HEK293 (cell line): ENCODE results near the gene TTC6.
A peak's percentile ranks its signal among the peaks of the same experiment; 100 is the strongest.

Source experiments
- FEZF1 ChIP-seq: fragments of 450-650 bp; formaldehyde crosslinking; IDR thresholded peaks from 2 replicates; pipeline ENCODE4 v1.5.1; 2016; ENCODE audit warnings: missing biosample characterization, missing genetic modification characterization
- GLI2 ChIP-seq: fragments of 450-650 bp; formaldehyde crosslinking; IDR thresholded peaks from 2 replicates; pipeline ENCODE4; 2017; ENCODE audit warnings: missing biosample characterization, missing genetic modification characterization, low read depth, borderline replicate concordance
- GLIS2 ChIP-seq: fragments of 450-650 bp; formaldehyde crosslinking; IDR thresholded peaks from 2 replicates; pipeline ENCODE4 v1.5.1; 2016; ENCODE audit warnings: missing biosample characterization, missing genetic modification characterization
- HOXA7 ChIP-seq: sonication (generic); formaldehyde crosslinking; IDR thresholded peaks from 2 replicates; pipeline ENCODE4 v1.8.1; 2022; ENCODE audit warnings: missing genetic modification reagents, borderline replicate concordance
- KLF16 ChIP-seq: fragments of 450-650 bp; formaldehyde crosslinking; IDR thresholded peaks from 2 replicates; pipeline ENCODE4 v1.5.1; 2017; ENCODE audit warnings: missing biosample characterization, missing genetic modification characterization
- KLF7 ChIP-seq: fragments of 450-650 bp; formaldehyde crosslinking; IDR thresholded peaks from 2 replicates; pipeline ENCODE4 v1.5.1; 2016; ENCODE audit warnings: missing biosample characterization, missing genetic modification characterization, borderline replicate concordance
- MZF1 ChIP-seq: fragments of 450-650 bp; formaldehyde crosslinking; IDR thresholded peaks from 2 replicates; pipeline ENCODE4 v1.5.1; 2017; ENCODE audit warnings: missing biosample characterization, missing genetic modification characterization, borderline replicate concordance
- OSR2 ChIP-seq: fragments of 450-650 bp; formaldehyde crosslinking; IDR thresholded peaks from 2 replicates; pipeline ENCODE4 v1.5.1; 2016; ENCODE audit warnings: missing biosample characterization, missing genetic modification characterization
- SP7 ChIP-seq: fragments of 450-650 bp; formaldehyde crosslinking; IDR thresholded peaks from 2 replicates; pipeline ENCODE4 v1.5.1; 2016; ENCODE audit warnings: missing biosample characterization, missing genetic modification characterization
- ZBTB8A ChIP-seq: fragments of 450-650 bp; formaldehyde crosslinking; IDR thresholded peaks from 2 replicates; pipeline ENCODE4 v1.5.1; 2016; ENCODE audit warnings: missing biosample characterization, missing genetic modification characterization
- ZFP3 ChIP-seq: fragments of 450-650 bp; formaldehyde crosslinking; IDR thresholded peaks from 2 replicates; pipeline ENCODE4 v1.5.1; 2016; ENCODE audit warnings: low read depth, missing biosample characterization, missing genetic modification characterization
- ZNF121 ChIP-seq: fragments of 450-650 bp; formaldehyde crosslinking; IDR thresholded peaks from 2 replicates; pipeline ENCODE4 v1.5.1; 2016; ENCODE audit warnings: missing biosample characterization, missing genetic modification characterization
- ZNF140 ChIP-seq: fragments of 450-650 bp; formaldehyde crosslinking; IDR thresholded peaks from 2 replicates; pipeline ENCODE4 v1.5.1; 2016; ENCODE audit warnings: missing biosample characterization, missing genetic modification characterization
- ZNF175 ChIP-seq: fragments of 450-650 bp; formaldehyde crosslinking; IDR thresholded peaks from 2 replicates; pipeline ENCODE4 v1.5.1; 2016; ENCODE audit warnings: missing biosample characterization, missing genetic modification characterization
- ZNF24 ChIP-seq: fragments of 450-650 bp; formaldehyde crosslinking; IDR thresholded peaks from 2 replicates; pipeline ENCODE4 v1.5.1; 2016; ENCODE audit warnings: missing biosample characterization, missing genetic modification characterization
- ZNF324 ChIP-seq: fragments of 450-650 bp; formaldehyde crosslinking; IDR thresholded peaks from 2 replicates; pipeline ENCODE4 v1.5.1; 2016; ENCODE audit warnings: missing biosample characterization, missing genetic modification characterization
- ZNF341 ChIP-seq: fragments of 450-650 bp; formaldehyde crosslinking; IDR thresholded peaks from 2 replicates; pipeline ENCODE4; 2016; ENCODE audit warnings: low read depth, missing biosample characterization, missing genetic modification characterization
- ZNF37A ChIP-seq: fragments of 450-650 bp; IDR thresholded peaks from 2 replicates; pipeline ENCODE4 v1.5.1; 2018; ENCODE audit warnings: missing biosample characterization, missing genetic modification characterization
- ZNF473 ChIP-seq: fragments of 450-650 bp; formaldehyde crosslinking; IDR thresholded peaks from 2 replicates; pipeline ENCODE4 v1.5.1; 2017; ENCODE audit warnings: missing biosample characterization, missing genetic modification characterization
- ZNF629 ChIP-seq: fragments of 450-650 bp; formaldehyde crosslinking; IDR thresholded peaks from 2 replicates; pipeline ENCODE4 v1.5.1; 2017; ENCODE audit warnings: missing biosample characterization, missing genetic modification characterization
- ZNF830 ChIP-seq: fragments of 450-650 bp; IDR thresholded peaks from 2 replicates; pipeline ENCODE4 v1.5.0; 2018; ENCODE audit warnings: missing biosample characterization, missing genetic modification characterization, low read depth, mild to moderate bottlenecking, moderate library complexity
- ZSCAN23 ChIP-seq: fragments of 450-650 bp; formaldehyde crosslinking; IDR thresholded peaks from 2 replicates; pipeline ENCODE4 v1.5.1; 2016; ENCODE audit warnings: missing biosample characterization, missing genetic modification characterization
- TF ChIP-seq, protein P1 (sequence below): fragments of 450-650 bp; formaldehyde crosslinking; IDR thresholded peaks from 2 replicates; pipeline ENCODE4 v1.5.1; 2016; ENCODE audit warnings: missing biosample characterization, missing genetic modification characterization
- TF ChIP-seq, protein P2 (sequence below): fragments of 450-650 bp; formaldehyde crosslinking; IDR thresholded peaks from 2 replicates; pipeline ENCODE4 v1.5.1; 2017; ENCODE audit warnings: missing biosample characterization, missing genetic modification characterization
- TF ChIP-seq, protein P3 (sequence below): fragments of 450-650 bp; IDR thresholded peaks from 2 replicates; pipeline ENCODE4 v1.5.1; 2018; ENCODE audit warnings: missing biosample characterization, mild to moderate bottlenecking, missing genetic modification characterization
- TF ChIP-seq, protein P4 (sequence below): fragments of 450-650 bp; formaldehyde crosslinking; IDR thresholded peaks from 2 replicates; pipeline ENCODE4 v1.5.1; 2016; ENCODE audit warnings: missing biosample characterization, missing genetic modification characterization, borderline replicate concordance
- TF ChIP-seq, protein P5 (sequence below): fragments of 450-650 bp; formaldehyde crosslinking; IDR thresholded peaks from 2 replicates; pipeline ENCODE4 v1.5.1; 2017; ENCODE audit warnings: missing biosample characterization, mild to moderate bottlenecking, missing genetic modification characterization, moderate library complexity

TTC6 gene

DNA sequence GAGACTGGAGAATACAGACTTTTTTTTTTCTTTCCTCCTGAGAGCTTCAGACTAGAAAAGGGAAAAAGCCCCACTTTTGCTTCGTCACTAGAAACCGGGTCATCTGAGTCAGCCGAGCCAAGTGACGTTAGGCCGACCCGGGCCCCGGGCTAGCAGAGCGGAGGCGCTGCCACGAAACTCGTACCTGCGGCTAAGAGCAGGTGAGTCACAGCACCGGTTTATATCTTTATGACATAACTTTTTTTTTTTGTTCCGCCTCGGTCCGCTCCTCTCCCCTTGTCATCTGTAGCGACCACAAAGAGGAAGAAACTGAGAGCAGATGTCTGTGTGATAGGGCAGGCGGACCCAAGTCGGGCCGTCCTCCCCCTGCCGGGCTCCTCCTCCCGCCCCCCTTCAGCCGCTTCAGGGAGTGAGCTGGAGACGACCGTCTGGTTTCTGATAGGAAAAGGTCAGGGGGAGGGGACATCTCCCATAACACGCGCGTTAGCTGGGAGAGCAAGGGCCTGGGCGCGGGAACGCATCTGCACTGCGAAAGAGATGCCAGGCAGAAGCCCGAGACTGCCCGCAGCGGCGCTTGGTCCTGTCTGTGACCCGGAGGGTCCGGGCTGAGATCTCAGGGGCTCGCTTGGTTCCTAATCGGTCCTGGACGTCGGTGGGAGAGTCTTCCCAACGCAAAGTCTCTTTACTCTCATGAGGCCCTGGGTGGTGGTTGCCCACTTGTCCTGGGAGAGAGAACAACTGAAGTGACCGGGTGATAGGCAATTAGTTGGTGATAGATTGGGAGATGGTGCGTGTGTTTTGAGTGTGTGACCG is 586 bp downstream of the TTC6 start (continued):
- TF ChIP-seq ZNF341, result peak; percentile 78
- TF ChIP-seq ZNF473, result no peak
- 0 out of 2 replicates have a peak, but pooled peaks have one; percentile 15 for TF ChIP-seq KLF16
- TF ChIP-seq, protein P1, sequence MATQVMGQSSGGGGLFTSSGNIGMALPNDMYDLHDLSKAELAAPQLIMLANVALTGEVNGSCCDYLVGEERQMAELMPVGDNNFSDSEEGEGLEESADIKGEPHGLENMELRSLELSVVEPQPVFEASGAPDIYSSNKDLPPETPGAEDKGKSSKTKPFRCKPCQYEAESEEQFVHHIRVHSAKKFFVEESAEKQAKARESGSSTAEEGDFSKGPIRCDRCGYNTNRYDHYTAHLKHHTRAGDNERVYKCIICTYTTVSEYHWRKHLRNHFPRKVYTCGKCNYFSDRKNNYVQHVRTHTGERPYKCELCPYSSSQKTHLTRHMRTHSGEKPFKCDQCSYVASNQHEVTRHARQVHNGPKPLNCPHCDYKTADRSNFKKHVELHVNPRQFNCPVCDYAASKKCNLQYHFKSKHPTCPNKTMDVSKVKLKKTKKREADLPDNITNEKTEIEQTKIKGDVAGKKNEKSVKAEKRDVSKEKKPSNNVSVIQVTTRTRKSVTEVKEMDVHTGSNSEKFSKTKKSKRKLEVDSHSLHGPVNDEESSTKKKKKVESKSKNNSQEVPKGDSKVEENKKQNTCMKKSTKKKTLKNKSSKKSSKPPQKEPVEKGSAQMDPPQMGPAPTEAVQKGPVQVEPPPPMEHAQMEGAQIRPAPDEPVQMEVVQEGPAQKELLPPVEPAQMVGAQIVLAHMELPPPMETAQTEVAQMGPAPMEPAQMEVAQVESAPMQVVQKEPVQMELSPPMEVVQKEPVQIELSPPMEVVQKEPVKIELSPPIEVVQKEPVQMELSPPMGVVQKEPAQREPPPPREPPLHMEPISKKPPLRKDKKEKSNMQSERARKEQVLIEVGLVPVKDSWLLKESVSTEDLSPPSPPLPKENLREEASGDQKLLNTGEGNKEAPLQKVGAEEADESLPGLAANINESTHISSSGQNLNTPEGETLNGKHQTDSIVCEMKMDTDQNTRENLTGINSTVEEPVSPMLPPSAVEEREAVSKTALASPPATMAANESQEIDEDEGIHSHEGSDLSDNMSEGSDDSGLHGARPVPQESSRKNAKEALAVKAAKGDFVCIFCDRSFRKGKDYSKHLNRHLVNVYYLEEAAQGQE (tag by site-specific recombination), result no peak
- TF ChIP-seq, protein P2, sequence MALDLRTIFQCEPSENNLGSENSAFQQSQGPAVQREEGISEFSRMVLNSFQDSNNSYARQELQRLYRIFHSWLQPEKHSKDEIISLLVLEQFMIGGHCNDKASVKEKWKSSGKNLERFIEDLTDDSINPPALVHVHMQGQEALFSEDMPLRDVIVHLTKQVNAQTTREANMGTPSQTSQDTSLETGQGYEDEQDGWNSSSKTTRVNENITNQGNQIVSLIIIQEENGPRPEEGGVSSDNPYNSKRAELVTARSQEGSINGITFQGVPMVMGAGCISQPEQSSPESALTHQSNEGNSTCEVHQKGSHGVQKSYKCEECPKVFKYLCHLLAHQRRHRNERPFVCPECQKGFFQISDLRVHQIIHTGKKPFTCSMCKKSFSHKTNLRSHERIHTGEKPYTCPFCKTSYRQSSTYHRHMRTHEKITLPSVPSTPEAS (tag by site-specific recombination), result no peak
- TF ChIP-seq OSR2 (tag by site-specific recombination), result no peak
- no peak for TF ChIP-seq ZFP3
- 0 out of 2 replicates have a peak, but pooled peaks have one; percentile 29 for TF ChIP-seq ZNF324 (tag by site-specific recombination)
- TF ChIP-seq, protein P3, sequence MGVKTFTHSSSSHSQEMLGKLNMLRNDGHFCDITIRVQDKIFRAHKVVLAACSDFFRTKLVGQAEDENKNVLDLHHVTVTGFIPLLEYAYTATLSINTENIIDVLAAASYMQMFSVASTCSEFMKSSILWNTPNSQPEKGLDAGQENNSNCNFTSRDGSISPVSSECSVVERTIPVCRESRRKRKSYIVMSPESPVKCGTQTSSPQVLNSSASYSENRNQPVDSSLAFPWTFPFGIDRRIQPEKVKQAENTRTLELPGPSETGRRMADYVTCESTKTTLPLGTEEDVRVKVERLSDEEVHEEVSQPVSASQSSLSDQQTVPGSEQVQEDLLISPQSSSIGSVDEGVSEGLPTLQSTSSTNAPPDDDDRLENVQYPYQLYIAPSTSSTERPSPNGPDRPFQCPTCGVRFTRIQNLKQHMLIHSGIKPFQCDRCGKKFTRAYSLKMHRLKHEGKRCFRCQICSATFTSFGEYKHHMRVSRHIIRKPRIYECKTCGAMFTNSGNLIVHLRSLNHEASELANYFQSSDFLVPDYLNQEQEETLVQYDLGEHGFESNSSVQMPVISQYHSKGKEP, result no peak
- no peak for TF ChIP-seq FEZF1 (tag by site-specific recombination)
- no peak for TF ChIP-seq ZNF140 (tag by site-specific recombination)
- no peak for TF ChIP-seq MZF1 (tag by site-specific recombination)
- no peak for TF ChIP-seq ZNF37A
- TF ChIP-seq ZBTB8A, result peak; percentile 60
- TF ChIP-seq ZNF121 (tag by site-specific recombination), result no peak
- TF ChIP-seq GLIS2 (tag by site-specific recombination), result peak; percentile 61
- no peak for TF ChIP-seq HOXA7 (CRISPR knock-in tag)
- TF ChIP-seq SP7 (tag by site-specific recombination), result no peak; the same call in none of the 2 replicates
- no peak for TF ChIP-seq ZNF175 (tag by site-specific recombination)
- peak; percentile 19; the same call in 1 of the 2 replicates for TF ChIP-seq KLF7 (tag by site-specific recombination)
- peak; percentile 66 for TF ChIP-seq ZNF629 (tag by site-specific recombination)
- TF ChIP-seq, protein P4, sequence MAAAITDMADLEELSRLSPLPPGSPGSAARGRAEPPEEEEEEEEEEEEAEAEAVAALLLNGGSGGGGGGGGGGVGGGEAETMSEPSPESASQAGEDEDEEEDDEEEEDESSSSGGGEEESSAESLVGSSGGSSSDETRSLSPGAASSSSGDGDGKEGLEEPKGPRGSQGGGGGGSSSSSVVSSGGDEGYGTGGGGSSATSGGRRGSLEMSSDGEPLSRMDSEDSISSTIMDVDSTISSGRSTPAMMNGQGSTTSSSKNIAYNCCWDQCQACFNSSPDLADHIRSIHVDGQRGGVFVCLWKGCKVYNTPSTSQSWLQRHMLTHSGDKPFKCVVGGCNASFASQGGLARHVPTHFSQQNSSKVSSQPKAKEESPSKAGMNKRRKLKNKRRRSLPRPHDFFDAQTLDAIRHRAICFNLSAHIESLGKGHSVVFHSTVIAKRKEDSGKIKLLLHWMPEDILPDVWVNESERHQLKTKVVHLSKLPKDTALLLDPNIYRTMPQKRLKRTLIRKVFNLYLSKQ, result no peak
- no peak for TF ChIP-seq ZNF830 (tag by site-specific recombination)
- TF ChIP-seq ZNF24 (tag by site-specific recombination), result peak; percentile 28; the same call in 1 of the 2 replicates
- TF ChIP-seq GLI2, result no peak
- TF ChIP-seq, protein P5, sequence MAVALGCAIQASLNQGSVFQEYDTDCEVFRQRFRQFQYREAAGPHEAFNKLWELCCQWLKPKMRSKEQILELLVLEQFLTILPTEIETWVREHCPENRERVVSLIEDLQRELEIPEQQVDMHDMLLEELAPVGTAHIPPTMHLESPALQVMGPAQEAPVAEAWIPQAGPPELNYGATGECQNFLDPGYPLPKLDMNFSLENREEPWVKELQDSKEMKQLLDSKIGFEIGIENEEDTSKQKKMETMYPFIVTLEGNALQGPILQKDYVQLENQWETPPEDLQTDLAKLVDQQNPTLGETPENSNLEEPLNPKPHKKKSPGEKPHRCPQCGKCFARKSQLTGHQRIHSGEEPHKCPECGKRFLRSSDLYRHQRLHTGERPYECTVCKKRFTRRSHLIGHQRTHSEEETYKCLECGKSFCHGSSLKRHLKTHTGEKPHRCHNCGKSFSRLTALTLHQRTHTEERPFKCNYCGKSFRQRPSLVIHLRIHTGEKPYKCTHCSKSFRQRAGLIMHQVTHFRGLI, result peak; percentile 17; the same call in 1 of the 2 replicates
- TF ChIP-seq ZSCAN23 (tag by site-specific recombination), result no peak
